HepG2 (cell line): ENCODE results near the gene RGP1. TPM values are rescaled to one million over a fixed set of nuclear protein-coding genes. Genes with fewer than 3 reads are reported as not detected.
A peak's percentile ranks its signal among the peaks of the same experiment; 100 is the strongest.

ENCODE experiments used
- FLYWCH1 ChIP-seq: sonication (generic); formaldehyde crosslinking; IDR thresholded peaks from 2 replicates; pipeline ENCODE4 v1.8.1; 2023; ENCODE audit warnings: mild to moderate bottlenecking, missing genetic modification reagents
- HDAC1 ChIP-seq: sonication (generic); formaldehyde crosslinking; IDR thresholded peaks from 2 replicates; pipeline ENCODE4 v1.5.1; 2020; ENCODE audit warnings: mild to moderate bottlenecking, missing genetic modification reagents
- HDAC2 ChIP-seq: sonication (generic); formaldehyde crosslinking; IDR thresholded peaks from 2 replicates; pipeline ENCODE4 v1.4.0; 2020; ENCODE audit warnings: missing genetic modification reagents
- KAT8 ChIP-seq: IDR thresholded peaks from 2 replicates; pipeline ENCODE4 v1.6.1; 2016; ENCODE audit warnings: missing genetic modification reagents, missing compliant biosample characterization
- KDM6A ChIP-seq: IDR thresholded peaks from 2 replicates; pipeline ENCODE4 v1.6.1; 2016; ENCODE audit warnings: low read depth
- NFYC ChIP-seq: IDR thresholded peaks from 2 replicates; pipeline ENCODE4 v1.6.1; 2016; ENCODE audit warnings: missing genetic modification reagents, missing compliant biosample characterization
- RORA ChIP-seq: sonication (generic); formaldehyde crosslinking; IDR thresholded peaks from 2 replicates; pipeline ENCODE4 v1.5.0; 2020; ENCODE audit warnings: mild to moderate bottlenecking, missing genetic modification reagents, moderate library complexity
- RXRA ChIP-seq: sonication (generic); formaldehyde crosslinking; IDR thresholded peaks from 2 replicates; pipeline ENCODE4 v1.5.1; 2020; ENCODE audit warnings: missing genetic modification reagents
- TEAD2 ChIP-seq: sonication (generic); formaldehyde crosslinking; IDR thresholded peaks from 2 replicates; pipeline ENCODE4 v1.9.0; 2021; ENCODE audit warnings: missing genetic modification reagents
- TEAD3 ChIP-seq: optimal IDR thresholded peaks from 2 replicates; pipeline ENCODE3; 2016; ENCODE audit warnings: borderline replicate concordance
- THAP11 ChIP-seq: IDR thresholded peaks from 2 replicates; pipeline ENCODE4 v1.6.1; 2016; ENCODE audit warnings: missing biosample characterization, missing genetic modification reagents
- ZNF30 ChIP-seq: sonication (generic); formaldehyde crosslinking; IDR thresholded peaks from 2 replicates; pipeline ENCODE4 v1.5.0; 2020; ENCODE audit warnings: mild to moderate bottlenecking, missing genetic modification reagents
- ZNF556 ChIP-seq: sonication (generic); formaldehyde crosslinking; IDR thresholded peaks from 2 replicates; pipeline ENCODE4 v1.4.0; 2020; ENCODE audit warnings: mild to moderate bottlenecking, missing genetic modification reagents, borderline replicate concordance
- ZNF703 ChIP-seq: sonication (generic); formaldehyde crosslinking; IDR thresholded peaks from 2 replicates; pipeline ENCODE4 v1.5.1; 2020; ENCODE audit warnings: missing genetic modification reagents, mild to moderate bottlenecking, moderate library complexity, borderline replicate concordance
- ZNF883 ChIP-seq: sonication (generic); formaldehyde crosslinking; IDR thresholded peaks from 2 replicates; pipeline ENCODE4 v1.5.1; 2020; ENCODE audit warnings: mild to moderate bottlenecking, missing genetic modification reagents; ENCODE audit errors: not compliant biosample characterization
- polyA plus RNA-seq, 8 experiments: library from polyadenylated mRNA; depleted of rRNA in 3 of 8; stranded (reverse) in 7 of 8; unstranded in 1 of 8; fragments of >200 nt; fragmentation: Illumina TruSeq in 4 of 8; extraction: Trizol in 4 of 8; gene quantifications; 2 replicates each; pipeline versions ENCODE4 v1.2.1 to v1.2.3, GENCODE V29; 2011 to 2016; ENCODE audit warnings: low read depth in 4 of 8, missing spikeins in 1 of 8, mixed read lengths in 1 of 8; ENCODE audit not compliant: insufficient read depth in 1 of 8
- total RNA-seq, 5 experiments: library from RNA; depleted of rRNA; stranded (reverse); fragments of >200 nt; fragmentation: Illumina TruSeq; extraction: Trizol; gene quantifications; 2 replicates each; pipeline ENCODE4 v1.2.3, GENCODE V29; 2016; ENCODE audit warnings: low read depth in 1 of 5
- TF ChIP-seq, protein P1 (sequence below): sonication (generic); formaldehyde crosslinking; IDR thresholded peaks from 2 replicates; pipeline ENCODE4 v1.5.0; 2020; ENCODE audit warnings: mild to moderate bottlenecking, missing genetic modification reagents, borderline replicate concordance
- TF ChIP-seq, protein P2 (sequence below): sonication (generic); formaldehyde crosslinking; IDR thresholded peaks from 2 replicates; pipeline ENCODE4 v1.5.0; 2020; ENCODE audit warnings: mild to moderate bottlenecking, missing genetic modification reagents, moderate library complexity
- TF ChIP-seq, protein P3 (sequence below): IDR thresholded peaks from 2 replicates; pipeline ENCODE4 v1.6.1; 2016
- TF ChIP-seq, protein P4 (sequence below): sonication (generic); formaldehyde crosslinking; conservative IDR thresholded peaks from 2 replicates; pipeline ENCODE4 v1.8.1; 2023; ENCODE audit warnings: missing genetic modification reagents
- TF ChIP-seq, protein P5 (sequence below): sonication (generic); formaldehyde crosslinking; IDR thresholded peaks from 2 replicates; pipeline ENCODE4 v1.4.0; 2020; ENCODE audit warnings: mild to moderate bottlenecking, low read depth, missing genetic modification reagents

The RGP1 gene
- total and polyA plus RNA-seq, 2 of the 13 experiments (the other 11 are each of a cell fraction or from before 2014, with no cell fraction given): 12.7 to 21.0 TPM

DNA sequence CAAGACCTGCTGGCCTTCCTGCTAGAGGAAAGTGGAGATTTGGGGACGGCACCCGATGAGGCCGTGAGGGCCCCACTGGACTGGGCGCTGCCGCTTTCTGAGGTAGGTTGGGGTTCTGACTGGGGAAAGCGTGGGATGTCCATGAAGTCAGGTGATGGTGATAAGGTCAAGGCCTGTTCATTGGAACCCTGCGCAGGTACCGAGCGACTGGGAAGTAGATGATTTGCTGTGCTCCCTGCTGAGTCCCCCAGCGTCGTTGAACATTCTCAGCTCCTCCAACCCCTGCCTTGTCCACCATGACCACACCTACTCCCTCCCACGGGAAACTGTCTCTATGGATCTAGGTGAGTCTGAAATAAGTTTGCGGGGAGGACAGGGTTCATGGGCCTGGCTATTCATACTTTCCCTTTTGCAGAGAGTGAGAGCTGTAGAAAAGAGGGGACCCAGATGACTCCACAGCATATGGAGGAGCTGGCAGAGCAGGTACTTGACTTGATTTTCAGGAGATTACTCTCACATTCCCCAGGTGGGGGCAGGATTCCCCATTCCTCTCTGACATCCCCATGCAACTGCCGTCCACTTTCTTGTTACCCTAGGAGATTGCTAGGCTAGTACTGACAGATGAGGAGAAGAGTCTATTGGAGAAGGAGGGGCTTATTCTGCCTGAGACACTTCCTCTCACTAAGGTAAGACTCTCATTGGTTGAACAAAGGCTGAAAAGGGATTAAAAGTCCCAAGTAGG, 16.1 kb upstream of the RGP1 start (continued):
- TF ChIP-seq, protein P1, sequence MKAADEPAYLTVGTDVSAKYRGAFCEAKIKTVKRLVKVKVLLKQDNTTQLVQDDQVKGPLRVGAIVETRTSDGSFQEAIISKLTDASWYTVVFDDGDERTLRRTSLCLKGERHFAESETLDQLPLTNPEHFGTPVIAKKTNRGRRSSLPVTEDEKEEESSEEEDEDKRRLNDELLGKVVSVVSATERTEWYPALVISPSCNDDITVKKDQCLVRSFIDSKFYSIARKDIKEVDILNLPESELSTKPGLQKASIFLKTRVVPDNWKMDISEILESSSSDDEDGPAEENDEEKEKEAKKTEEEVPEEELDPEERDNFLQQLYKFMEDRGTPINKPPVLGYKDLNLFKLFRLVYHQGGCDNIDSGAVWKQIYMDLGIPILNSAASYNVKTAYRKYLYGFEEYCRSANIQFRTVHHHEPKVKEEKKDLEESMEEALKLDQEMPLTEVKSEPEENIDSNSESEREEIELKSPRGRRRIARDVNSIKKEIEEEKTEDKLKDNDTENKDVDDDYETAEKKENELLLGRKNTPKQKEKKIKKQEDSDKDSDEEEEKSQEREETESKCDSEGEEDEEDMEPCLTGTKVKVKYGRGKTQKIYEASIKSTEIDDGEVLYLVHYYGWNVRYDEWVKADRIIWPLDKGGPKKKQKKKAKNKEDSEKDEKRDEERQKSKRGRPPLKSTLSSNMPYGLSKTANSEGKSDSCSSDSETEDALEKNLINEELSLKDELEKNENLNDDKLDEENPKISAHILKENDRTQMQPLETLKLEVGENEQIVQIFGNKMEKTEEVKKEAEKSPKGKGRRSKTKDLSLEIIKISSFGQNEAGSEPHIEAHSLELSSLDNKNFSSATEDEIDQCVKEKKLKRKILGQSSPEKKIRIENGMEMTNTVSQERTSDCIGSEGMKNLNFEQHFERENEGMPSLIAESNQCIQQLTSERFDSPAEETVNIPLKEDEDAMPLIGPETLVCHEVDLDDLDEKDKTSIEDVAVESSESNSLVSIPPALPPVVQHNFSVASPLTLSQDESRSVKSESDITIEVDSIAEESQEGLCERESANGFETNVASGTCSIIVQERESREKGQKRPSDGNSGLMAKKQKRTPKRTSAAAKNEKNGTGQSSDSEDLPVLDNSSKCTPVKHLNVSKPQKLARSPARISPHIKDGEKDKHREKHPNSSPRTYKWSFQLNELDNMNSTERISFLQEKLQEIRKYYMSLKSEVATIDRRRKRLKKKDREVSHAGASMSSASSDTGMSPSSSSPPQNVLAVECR: peak; percentile 11; the same call in 1 of the 2 replicates
- TF ChIP-seq RORA (CRISPR knock-in tag) (no peak), TEAD3 (CRISPR knock-in tag) (peak; percentile 49), ZNF703 (no peak), FLYWCH1 (CRISPR knock-in tag) (no peak), ZNF883 (CRISPR knock-in tag) (peak; percentile 6), KDM6A (CRISPR knock-in tag) (no peak), RXRA (CRISPR knock-in tag) (0 out of 2 replicates have a peak, but pooled peaks have one; percentile 3), THAP11 (CRISPR knock-in tag) (no peak), TEAD2 (CRISPR knock-in tag) (0 out of 2 replicates have a peak, but pooled peaks have one; percentile 5), NFYC (CRISPR knock-in tag) (no peak), KAT8 (no peak), ZNF556 (CRISPR knock-in tag) (no peak), HDAC1 (0 out of 2 replicates have a peak, but pooled peaks have one; percentile 6), ZNF30 (CRISPR knock-in tag) (0 out of 2 replicates have a peak, but pooled peaks have one; percentile 19), HDAC2 (no peak)
- TF ChIP-seq, protein P2, sequence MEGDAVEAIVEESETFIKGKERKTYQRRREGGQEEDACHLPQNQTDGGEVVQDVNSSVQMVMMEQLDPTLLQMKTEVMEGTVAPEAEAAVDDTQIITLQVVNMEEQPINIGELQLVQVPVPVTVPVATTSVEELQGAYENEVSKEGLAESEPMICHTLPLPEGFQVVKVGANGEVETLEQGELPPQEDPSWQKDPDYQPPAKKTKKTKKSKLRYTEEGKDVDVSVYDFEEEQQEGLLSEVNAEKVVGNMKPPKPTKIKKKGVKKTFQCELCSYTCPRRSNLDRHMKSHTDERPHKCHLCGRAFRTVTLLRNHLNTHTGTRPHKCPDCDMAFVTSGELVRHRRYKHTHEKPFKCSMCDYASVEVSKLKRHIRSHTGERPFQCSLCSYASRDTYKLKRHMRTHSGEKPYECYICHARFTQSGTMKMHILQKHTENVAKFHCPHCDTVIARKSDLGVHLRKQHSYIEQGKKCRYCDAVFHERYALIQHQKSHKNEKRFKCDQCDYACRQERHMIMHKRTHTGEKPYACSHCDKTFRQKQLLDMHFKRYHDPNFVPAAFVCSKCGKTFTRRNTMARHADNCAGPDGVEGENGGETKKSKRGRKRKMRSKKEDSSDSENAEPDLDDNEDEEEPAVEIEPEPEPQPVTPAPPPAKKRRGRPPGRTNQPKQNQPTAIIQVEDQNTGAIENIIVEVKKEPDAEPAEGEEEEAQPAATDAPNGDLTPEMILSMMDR (CRISPR knock-in tag): peak; percentile 53; the same call in 1 of the 2 replicates
- TF ChIP-seq, protein P3, sequence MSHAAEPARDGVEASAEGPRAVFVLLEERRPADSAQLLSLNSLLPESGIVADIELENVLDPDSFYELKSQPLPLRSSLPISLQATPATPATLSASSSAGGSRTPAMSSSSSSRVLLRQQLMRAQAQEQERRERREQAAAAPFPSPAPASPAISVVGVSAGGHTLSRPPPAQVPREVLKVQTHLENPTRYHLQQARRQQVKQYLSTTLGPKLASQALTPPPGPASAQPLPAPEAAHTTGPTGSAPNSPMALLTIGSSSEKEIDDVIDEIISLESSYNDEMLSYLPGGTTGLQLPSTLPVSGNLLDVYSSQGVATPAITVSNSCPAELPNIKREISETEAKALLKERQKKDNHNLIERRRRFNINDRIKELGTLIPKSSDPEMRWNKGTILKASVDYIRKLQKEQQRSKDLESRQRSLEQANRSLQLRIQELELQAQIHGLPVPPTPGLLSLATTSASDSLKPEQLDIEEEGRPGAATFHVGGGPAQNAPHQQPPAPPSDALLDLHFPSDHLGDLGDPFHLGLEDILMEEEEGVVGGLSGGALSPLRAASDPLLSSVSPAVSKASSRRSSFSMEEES (CRISPR knock-in tag): 0 out of 2 replicates have a peak, but pooled peaks have one; percentile 17
- TF ChIP-seq, protein P4, sequence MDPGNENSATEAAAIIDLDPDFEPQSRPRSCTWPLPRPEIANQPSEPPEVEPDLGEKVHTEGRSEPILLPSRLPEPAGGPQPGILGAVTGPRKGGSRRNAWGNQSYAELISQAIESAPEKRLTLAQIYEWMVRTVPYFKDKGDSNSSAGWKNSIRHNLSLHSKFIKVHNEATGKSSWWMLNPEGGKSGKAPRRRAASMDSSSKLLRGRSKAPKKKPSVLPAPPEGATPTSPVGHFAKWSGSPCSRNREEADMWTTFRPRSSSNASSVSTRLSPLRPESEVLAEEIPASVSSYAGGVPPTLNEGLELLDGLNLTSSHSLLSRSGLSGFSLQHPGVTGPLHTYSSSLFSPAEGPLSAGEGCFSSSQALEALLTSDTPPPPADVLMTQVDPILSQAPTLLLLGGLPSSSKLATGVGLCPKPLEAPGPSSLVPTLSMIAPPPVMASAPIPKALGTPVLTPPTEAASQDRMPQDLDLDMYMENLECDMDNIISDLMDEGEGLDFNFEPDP (CRISPR knock-in tag): 0 out of 2 replicates have a peak, but pooled peaks have one; percentile 84
- TF ChIP-seq, protein P5, sequence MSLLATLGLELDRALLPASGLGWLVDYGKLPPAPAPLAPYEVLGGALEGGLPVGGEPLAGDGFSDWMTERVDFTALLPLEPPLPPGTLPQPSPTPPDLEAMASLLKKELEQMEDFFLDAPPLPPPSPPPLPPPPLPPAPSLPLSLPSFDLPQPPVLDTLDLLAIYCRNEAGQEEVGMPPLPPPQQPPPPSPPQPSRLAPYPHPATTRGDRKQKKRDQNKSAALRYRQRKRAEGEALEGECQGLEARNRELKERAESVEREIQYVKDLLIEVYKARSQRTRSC: no peak
